ENCODE results near the gene NCAPD3. TPM values are rescaled to one million over a fixed set of nuclear protein-coding genes. Genes with fewer than 3 reads are reported as not detected.

NCAPD3 gene
- total and polyA plus RNA-seq, 2 of the 13 experiments (the other 11 are each of a cell fraction or from before 2014, with no cell fraction given) = 20.7 to 25.6 TPM

- TF ChIP-seq SAFB2 (CRISPR knock-in tag; IDR thresholded peaks at IDR 0.05; ENCODE audit: borderline replicate concordance, low read depth) = no peak
- TF ChIP-seq GFI1 (CRISPR knock-in tag; IDR thresholded peaks at IDR 0.05; ENCODE audit: borderline replicate concordance) = no peak
- TF ChIP-seq REST (IDR thresholded peaks at IDR 0.05; ENCODE audit: borderline replicate concordance in 1 of 2, low read depth in 1 of 2, low read length in 2 of 2) = no peak; a peak in 1 of 4 replicates
- no peak for TF ChIP-seq AFF4 (CRISPR knock-in tag; IDR thresholded peaks at IDR 0.05)
- TF ChIP-seq ZNF274 (CRISPR knock-in tag; IDR thresholded peaks at IDR 0.05) = peak; percentile 69; the same call in 1 of the 2 replicates
- peak; percentile 91 for TF ChIP-seq SP5 (CRISPR knock-in tag; IDR thresholded peaks at IDR 0.05; ENCODE audit: borderline replicate concordance, low read depth)
- TF ChIP-seq NFYB (CRISPR knock-in tag; IDR thresholded peaks at IDR 0.05) = no peak; the same call in 1 of the 2 replicates
- TF ChIP-seq HNRNPL (IDR thresholded peaks at IDR 0.05; ENCODE audit: low read depth, low read length) = no peak
- no peak for TF ChIP-seq PLRG1 (conservative IDR thresholded peaks at IDR 0.05)
- no peak for TF ChIP-seq HDAC6 (IDR thresholded peaks at IDR 0.05; ENCODE audit: low read depth, low read length)
- no peak for TF ChIP-seq BRF2 (CRISPR knock-in tag; IDR thresholded peaks at IDR 0.05)
- TF ChIP-seq ZBTB10 (CRISPR knock-in tag; IDR thresholded peaks at IDR 0.05; ENCODE audit: borderline replicate concordance) = no peak; the same call in 1 of the 2 replicates
- TF ChIP-seq BCL6 (CRISPR knock-in tag; IDR thresholded peaks at IDR 0.05) = peak; percentile 46; the same call in 1 of the 2 replicates
- TF ChIP-seq MEIS2 (CRISPR knock-in tag; IDR thresholded peaks at IDR 0.05) = no peak; the same call in 1 of the 2 replicates
- no peak for TF ChIP-seq PBX2 (CRISPR knock-in tag; IDR thresholded peaks at IDR 0.05)
- no peak for TF ChIP-seq ADNP (CRISPR knock-in tag; IDR thresholded peaks at IDR 0.05)
Observed at GRCh38 chr11:134253188-134253993, 29.6 kb upstream of the NCAPD3 start, which contains the start of the genes ACAD8 and THYN1 (continued).
